Smooth muscle cell (in vitro differentiated cells): ENCODE data around the gene USP34. TPM values are rescaled to one million over a fixed set of nuclear protein-coding genes. Genes with fewer than 3 reads are reported as not detected.

Experiments used
- polyA plus RNA-seq: library from polyadenylated mRNA; unstranded; fragments of >200 nt; fragmentation: Nextera tagmentation; extraction: Ambion mirVana; gene quantifications from 2 replicates; pipeline ENCODE4 v1.2.1, GENCODE V29; 2016
- small RNA-seq: library from RNA; depleted of rRNA; stranded (forward); fragments of <200 nt; gene quantifications from one replicate; pipeline ENCODE3, GENCODE V24; 2014
- total RNA-seq: library from RNA; depleted of rRNA; stranded (reverse); fragments of >200 nt; gene quantifications from 2 replicates; pipeline ENCODE4 v1.2.3, GENCODE V29; 2014

USP34 gene
- total and polyA plus RNA-seq, 2 experiments from 2014 or later: 26.4 to 152 TPM

Small RNA genes within 50 kb of the gene (small RNA-seq; reads per million reads assigned to genes)
- not detected for gene SNORA70B

Other genes starting within 250 kb of the USP34 start
- gene XPO1, start 67.3 kb upstream of the USP34 start, total RNA-seq: 205 and 449 TPM in 2 replicates
- gene XPO1, start 67.3 kb upstream of the USP34 start, polyA plus RNA-seq: 42.6 and 49.9 TPM in 2 replicates